GM12878 (cell line): ENCODE measurements around the gene NCR3LG1. TPM values are rescaled to one million over a fixed set of nuclear protein-coding genes. Genes with fewer than 3 reads are reported as not detected.

Source experiments
- ATAC-seq: fragments of 200-7000 bp; cut with Tn5 transposase; 3 replicates; pipeline ENCODE4 v1.9.1; 2020; ENCODE audit warnings: mild to moderate bottlenecking, moderate library complexity
- BruUV-seq: library from RNA; stranded (reverse); fragments of 400-500 nt; replicated peaks from 2 replicates; lab custom pipeline; 2021; lab: Mats Ljungman, UMichigan
- CTCF ChIA-PET: fragments of 300-600 bp; sonication (Branson Sonifier 250); formaldehyde crosslinking; extraction: SDS; loops from one replicate; lab custom pipeline; 2021; ENCODE audit warnings: inconsistent platforms; lab: Yijun Ruan, JAX
- POLR2A ChIA-PET: fragments of 350-600 bp; formaldehyde crosslinking; extraction: SDS; loops from one replicate; lab custom pipeline; 2021; ENCODE audit warnings: inconsistent platforms; lab: Charles Lee
- RAD21 ChIA-PET: fragments of 300-600 bp; sonication (Branson Sonifier 250); formaldehyde crosslinking; loops from one replicate; lab custom pipeline; 2023; ENCODE audit warnings: antibody characterized with exemption; ENCODE audit not compliant: unreplicated experiment; lab: Charles Lee
- SMC1A ChIA-PET: fragments of 300-600 bp; sonication (Branson Sonifier 250); formaldehyde crosslinking; loops from one replicate; lab custom pipeline; 2023; ENCODE audit not compliant: unreplicated experiment, uncharacterized antibody; lab: Charles Lee
- DNase-seq: peaks from one replicate; pipeline ENCODE4 v3.0.0-alpha.2; 2011; ENCODE audit warnings: low read depth, low spot score
- FAIRE-seq: peaks from 3 replicates; lab custom pipeline; 2011; peaks lifted over from hg19 to GRCh38; lab: Jason Lieb, UNC
- H2AFZ ChIP-seq: 2 replicates; pipeline ENCODE4 v1.6.0; 2011; ENCODE audit warnings: low read depth, low read length, control low read depth; ENCODE audit not compliant: control insufficient read depth
- H3K27ac ChIP-seq: 2 replicates; pipeline ENCODE4 v1.5.1; 2011; ENCODE audit warnings: control low read depth; ENCODE audit not compliant: control insufficient read depth, insufficient read depth
- H3K27me3 ChIP-seq, 2 experiments: replicated peaks in 1 of 2; 2 replicates each; pipeline versions ENCODE4 v1.6.0 to v1.6.1; 2011; ENCODE audit warnings: low read length in 1 of 2; ENCODE audit not compliant: control insufficient read depth in 2 of 2, insufficient read depth in 2 of 2
- H3K36me3 ChIP-seq, 2 experiments: 2 replicates each; pipeline ENCODE4 v1.5.1; 2011; ENCODE audit warnings: low read length in 1 of 2; ENCODE audit not compliant: control insufficient read depth in 2 of 2, insufficient read depth in 2 of 2
- H3K4me1 ChIP-seq: 2 replicates; pipeline ENCODE4 v1.6.1; 2011; ENCODE audit warnings: mild to moderate bottlenecking, low read length, moderate library complexity, mixed read lengths; ENCODE audit not compliant: control insufficient read depth, insufficient read depth
- H3K4me2 ChIP-seq: 2 replicates; pipeline ENCODE4 v1.6.0; 2011; ENCODE audit warnings: control low read depth; ENCODE audit not compliant: control insufficient read depth, insufficient read depth
- H3K4me3 ChIP-seq: fragments of 200-600 bp; sonication (generic); 2 replicates; pipeline ENCODE4 v1.5.1; 2016
- H3K79me2 ChIP-seq: 2 replicates; pipeline ENCODE4 v1.6.0; 2011; ENCODE audit warnings: low read length; ENCODE audit not compliant: control insufficient read depth, insufficient read depth
- H3K9ac ChIP-seq: 2 replicates; pipeline ENCODE4 v1.8.0; 2011; ENCODE audit warnings: low read length, control low read depth, mixed read lengths; ENCODE audit not compliant: control insufficient read depth, insufficient read depth
- H3K9me3 ChIP-seq: replicated peaks from 3 replicates; pipeline ENCODE4 v1.5.1; 2011; ENCODE audit warnings: mild to moderate bottlenecking, low read length; ENCODE audit not compliant: control insufficient read depth, insufficient read depth
- H4K20me1 ChIP-seq: 2 replicates; pipeline ENCODE4 v1.6.0; 2011; ENCODE audit not compliant: control insufficient read depth, insufficient read depth
- BCLAF1 ChIP-seq: fragments of 450-650 bp; IDR thresholded peaks from 2 replicates; pipeline ENCODE4 v1.6.1; 2017; ENCODE audit warnings: antibody characterized with exemption, mild to moderate bottlenecking, moderate library complexity
- CREM ChIP-seq: IDR thresholded peaks from 2 replicates; pipeline ENCODE4 v1.6.1; 2014; ENCODE audit warnings: antibody characterized with exemption, low read depth
- MEF2B ChIP-seq: fragments of 450-650 bp; IDR thresholded peaks from 2 replicates; pipeline ENCODE4 v1.6.1; 2018; ENCODE audit warnings: mild to moderate bottlenecking, moderate library complexity; ENCODE audit not compliant: partially characterized antibody, poor library complexity, severe bottlenecking
- PAX5 ChIP-seq: IDR thresholded peaks from 2 replicates; pipeline ENCODE4 v1.6.1; 2011; ENCODE audit warnings: low read depth, low read length, borderline replicate concordance
- RUNX3 ChIP-seq: IDR thresholded peaks from 2 replicates; pipeline ENCODE4 v1.6.1; 2012; ENCODE audit warnings: low read length, inconsistent platforms
- SMC3 ChIP-seq: IDR thresholded peaks from 2 replicates; pipeline ENCODE4 v1.6.1; 2011; ENCODE audit warnings: low read length, improper control_type of control experiment, borderline replicate concordance
- ZBTB40 ChIP-seq: fragments of 450-650 bp; IDR thresholded peaks from 2 replicates; pipeline ENCODE4 v1.6.1; 2016; ENCODE audit warnings: mild to moderate bottlenecking, moderate library complexity, borderline replicate concordance
- ZNF274 ChIP-seq: IDR thresholded peaks from one replicate; pipeline ENCODE4 v1.8.0; 2011; ENCODE audit not compliant: insufficient read length, insufficient read depth
- ZNF384 ChIP-seq: IDR thresholded peaks from 2 replicates; pipeline ENCODE4 v1.6.1; 2012; ENCODE audit warnings: low read depth, mild to moderate bottlenecking, low read length, improper control_type of control experiment, borderline replicate concordance
- WGBS: methylation state at CpG from one replicate; pipeline ENCODE4 v1.1.6; 2016; ENCODE audit warnings: low lambda C conversion rate; ENCODE audit not compliant: insufficient replicate concordance, insufficient coverage; ENCODE audit errors: missing lambda C conversion rate; 5-methylcytosine and 5-hydroxymethylcytosine counted together
- in situ Hi-C: fragments of 300-500 bp; cut with MboI; formaldehyde crosslinking; loops from 9 replicates; pipeline ENCODE4 v1.14.3; 2018; ENCODE audit warnings: mixed read lengths
- intact Hi-C: fragments of 100-400 bp; cut with micrococcal nuclease; formaldehyde crosslinking; loops from one replicate; pipeline ENCODE4 v1.14.2; 2022; ENCODE audit not compliant: unreplicated experiment
- polyA plus RNA-seq, 11 experiments: library from polyadenylated mRNA; depleted of rRNA in 4 of 11; unstranded in 6 of 11; stranded (reverse) in 5 of 11; fragments of >200 nt; fragmentation: Nextera tagmentation in 4 of 11; fragmentation: Illumina TruSeq in 1 of 11; extraction: Ambion mirVana in 4 of 11; extraction: Trizol in 1 of 11; gene quantifications; 1 replicate in 1 of 11; 2 replicates in 10 of 11; pipeline versions ENCODE4 v1.2.1 to v1.2.3, GENCODE V29; 2011 to 2016; ENCODE audit warnings: inconsistent platforms in 2 of 11, missing spikeins in 2 of 11, low read depth in 1 of 11
- total RNA-seq, 4 experiments: library from RNA; depleted of rRNA in 3 of 4; stranded (reverse); fragments of >200 nt in 3 of 4; fragmentation: Illumina TruSeq in 1 of 4; extraction: Trizol in 1 of 4; gene quantifications; 2 replicates each; pipeline versions ENCODE4 v1.2.1 to v1.2.3, GENCODE V29; 2013 to 2021
- TF ChIP-seq, protein P1 (sequence below): fragments of 450-650 bp; formaldehyde crosslinking; IDR thresholded peaks from 2 replicates; pipeline ENCODE4 v1.4.0; 2022; ENCODE audit warnings: mild to moderate bottlenecking, moderate library complexity
- TF ChIP-seq, protein P2 (sequence below): IDR thresholded peaks from 2 replicates; pipeline ENCODE4 v1.6.1; 2011; ENCODE audit warnings: borderline replicate concordance, low read depth, mild to moderate bottlenecking, moderate library complexity, mixed read lengths, low read length; ENCODE audit not compliant: insufficient read depth; ENCODE audit errors: extremely low read length

The NCR3LG1 gene
- total and polyA plus RNA-seq, 10 of the 15 experiments (the other 5 are each of a cell fraction or from before 2014, with no cell fraction given), result under 0.01 to 0.18 (median 0.11) TPM; not detected in 2

- SMC1A ChIA-PET, result interaction anchor here (1.2 to 2.2 kb wide), 5 partner anchors 10 to 132 kb away, joined by 3 to 15 read pairs (median 3); no protein-coding TSS in a partner anchor
- WGBS, result 1% methylated on average over 3 of the region's 3 CpGs
- H3K4me1 ChIP-seq, result peaks cover 12% of the 10 kb centered on the region
- no peak overlapping the region for H3K4me2 ChIP-seq
- H3K4me3 ChIP-seq, result no peak overlapping the region
- H2AFZ ChIP-seq, result no peak overlapping the region
- no peaks in the 10 kb centered on the region; the same call in 2 of the 3 replicates for H3K9me3 ChIP-seq
- no peak overlapping the region for H3K27ac ChIP-seq
- in situ Hi-C loops (no loop called here), intact Hi-C loops (no loop called here)
- no peaks in the 10 kb centered on the region for H4K20me1 ChIP-seq
- no peak overlapping the region for H3K9ac ChIP-seq
- H3K36me3 ChIP-seq, result no peaks in the 10 kb centered on the region
- CTCF ChIA-PET, result interaction anchor here (0.8 to 2.8 kb wide), 12 partner anchors 10 to 145 kb away, joined by 3 to 14 read pairs (median 4); no protein-coding TSS in a partner anchor
- RAD21 ChIA-PET, result interaction anchor here (0.6 to 0.9 kb wide), 3 partner anchors 118 to 445 kb away, joined by 4 to 5 read pairs (median 5); no protein-coding TSS in a partner anchor
- H3K27me3 ChIP-seq, result peaks cover 8 to 11% of the 10 kb centered on the region in 2 experiments; a peak in 3 of 4 replicates
- H3K79me2 ChIP-seq, result no peaks in the 10 kb centered on the region
- no TSS peak for BruUV-seq
- FAIRE-seq (no peak), DNase-seq (peak; percentile 25), ATAC-seq (peak; percentile 81)
- POLR2A ChIA-PET, result interaction anchor here (0.7 kb wide), 1 partner anchor 20 kb away, joined by 4 read pairs; no protein-coding TSS in a partner anchor
- TF ChIP-seq ZBTB40 (peak; percentile 31; the same call in 1 of the 2 replicates), CREM (no peak), PAX5 (no peak), MEF2B (no peak), RUNX3 (peak; percentile 49; the same call in 1 of the 2 replicates), SMC3 (peak; percentile 44; the same call in 1 of the 2 replicates), ZNF274 (no peak), ZNF384 (no peak), BCLAF1 (no peak)
- TF ChIP-seq, protein P1, sequence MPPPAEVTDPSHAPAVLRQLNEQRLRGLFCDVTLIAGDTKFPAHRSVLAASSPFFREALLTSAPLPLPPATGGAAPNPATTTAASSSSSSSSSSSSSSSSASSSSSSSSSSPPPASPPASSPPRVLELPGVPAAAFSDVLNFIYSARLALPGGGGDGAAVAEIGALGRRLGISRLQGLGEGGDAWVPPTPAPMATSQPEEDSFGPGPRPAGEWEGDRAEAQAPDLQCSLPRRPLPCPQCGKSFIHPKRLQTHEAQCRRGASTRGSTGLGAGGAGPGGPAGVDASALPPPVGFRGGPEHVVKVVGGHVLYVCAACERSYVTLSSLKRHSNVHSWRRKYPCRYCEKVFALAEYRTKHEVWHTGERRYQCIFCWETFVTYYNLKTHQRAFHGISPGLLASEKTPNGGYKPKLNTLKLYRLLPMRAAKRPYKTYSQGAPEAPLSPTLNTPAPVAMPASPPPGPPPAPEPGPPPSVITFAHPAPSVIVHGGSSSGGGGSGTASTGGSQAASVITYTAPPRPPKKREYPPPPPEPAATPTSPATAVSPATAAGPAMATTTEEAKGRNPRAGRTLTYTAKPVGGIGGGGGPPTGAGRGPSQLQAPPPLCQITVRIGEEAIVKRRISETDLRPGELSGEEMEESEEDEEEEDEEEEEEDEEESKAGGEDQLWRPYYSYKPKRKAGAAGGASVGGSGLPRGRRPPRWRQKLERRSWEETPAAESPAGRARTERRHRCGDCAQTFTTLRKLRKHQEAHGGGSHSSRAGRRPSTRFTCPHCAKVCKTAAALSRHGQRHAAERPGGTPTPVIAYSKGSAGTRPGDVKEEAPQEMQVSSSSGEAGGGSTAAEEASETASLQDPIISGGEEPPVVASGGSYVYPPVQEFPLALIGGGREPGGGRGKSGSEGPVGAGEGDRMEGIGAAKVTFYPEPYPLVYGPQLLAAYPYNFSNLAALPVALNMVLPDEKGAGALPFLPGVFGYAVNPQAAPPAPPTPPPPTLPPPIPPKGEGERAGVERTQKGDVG (CRISPR knock-in tag), result no peak
- TF ChIP-seq, protein P2, sequence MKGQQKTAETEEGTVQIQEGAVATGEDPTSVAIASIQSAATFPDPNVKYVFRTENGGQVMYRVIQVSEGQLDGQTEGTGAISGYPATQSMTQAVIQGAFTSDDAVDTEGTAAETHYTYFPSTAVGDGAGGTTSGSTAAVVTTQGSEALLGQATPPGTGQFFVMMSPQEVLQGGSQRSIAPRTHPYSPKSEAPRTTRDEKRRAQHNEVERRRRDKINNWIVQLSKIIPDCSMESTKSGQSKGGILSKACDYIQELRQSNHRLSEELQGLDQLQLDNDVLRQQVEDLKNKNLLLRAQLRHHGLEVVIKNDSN, result no peak
Observed at GRCh38 chr11:17354601-17354991, 3.0 kb downstream of the NCR3LG1 start.
